Right lobe of liver (tissue), 6 donors: ENCODE data around the gene KCNQ2. TPM values are rescaled to one million over a fixed set of nuclear protein-coding genes. Genes with fewer than 3 reads are reported as not detected.

Experiments
- ATAC-seq, 4 donors: fragments of 200-7000 bp; cut with Tn5 transposase; one replicate each; pipeline ENCODE4 v1.9.1; 2020; ENCODE audit warnings: mild to moderate bottlenecking in 4 of 4, moderate library complexity in 4 of 4
- DNase-seq, 3 donors: peaks; one replicate each; pipeline ENCODE4 v3.0.0-alpha.2; 2020
- H3K27ac ChIP-seq, 3 donors: fragments of 200-600 bp; one replicate each; pipeline ENCODE4 v1.8.0; 2022
- H3K27me3 ChIP-seq, 2 donors: fragments of 200-600 bp; one replicate each; pipeline ENCODE4 v1.8.0; 2022
- H3K36me3 ChIP-seq, 4 donors: fragments of 200-600 bp; sonication (generic) in 1 of 4; one replicate each; pipeline versions ENCODE4 v1.5.1 to v1.8.0; 2017 to 2022; ENCODE audit warnings: control low read depth in 1 of 4
- H3K4me1 ChIP-seq, 4 donors: fragments of 200-600 bp; sonication (generic) in 1 of 4; one replicate each; pipeline versions ENCODE4 v1.5.1 to v1.8.0; 2017 to 2022; ENCODE audit warnings: control low read depth in 1 of 4
- H3K4me3 ChIP-seq, 3 donors: fragments of 200-600 bp; one replicate each; pipeline ENCODE4 v1.8.0; 2022
- H3K9me3 ChIP-seq, 4 donors: fragments of 200-600 bp; sonication (generic) in 1 of 4; one replicate each; pipeline versions ENCODE4 v1.5.1 to v1.8.0; 2017 to 2022; ENCODE audit warnings: control low read depth in 1 of 4
- CTCF ChIP-seq, 4 donors: fragments of 200-600 bp in 3 of 4; fragments of 450-650 bp in 1 of 4; IDR thresholded peaks; one replicate each; pipeline versions ENCODE4 v1.5.1 to v1.8.0; 2016 to 2022; ENCODE audit warnings: antibody characterized with exemption in 4 of 4, mild to moderate bottlenecking in 2 of 4
- POLR2A ChIP-seq: fragments of 450-650 bp; IDR thresholded peaks from one replicate; pipeline ENCODE4 v1.6.1; 2017; ENCODE audit warnings: antibody characterized with exemption, mild to moderate bottlenecking
- WGBS: methylation state at CpG from one replicate; pipeline ENCODE4 v1.1.6; 2018; ENCODE audit warnings: low coverage, low lambda C conversion rate; ENCODE audit not compliant: insufficient coverage; ENCODE audit errors: missing lambda C conversion rate; 5-methylcytosine and 5-hydroxymethylcytosine counted together
- intact Hi-C, 2 donors: fragments of 100-400 bp; cut with DNase I; formaldehyde crosslinking; loops; one replicate each; pipeline versions ENCODE4 v1.11.2 to v1.14.1; 2022
- total RNA-seq, 6 experiments: library from RNA; depleted of rRNA in 2 of 6; stranded (reverse); fragments of >200 nt in 2 of 6; fragmentation: NEBNext Ultra II Directional in 3 of 6; extraction: Animal tissue kit (Norgen Biotek cat#: 25700) in 3 of 6; gene quantifications; one replicate each; pipeline versions ENCODE4 v1.1.0 to v1.2.4, GENCODE V29; 2016 to 2023
- donor health status: DM: no; HTN: yes; CAD: no.
- donor health status: DM: no; HTN: no; CAD: no.
- donor health status: DM: no; HTN: no; CAD: no.
- donor health status: DM: no; HTN: yes; CAD: no.
- donor health status: DM: no; HTN: yes; CAD: no.

The KCNQ2 gene
- total RNA-seq, 6 experiments from 2014 or later, result not detected

- Histone ChIP-seq H3K27ac (no peak overlapping the region), H3K4me3 (no peak overlapping the region), H3K36me3 (no peaks in the 10 kb centered on the region), H3K9me3 (no peaks in the 10 kb centered on the region), H3K4me1 (no peaks in the 10 kb centered on the region), H3K27me3 (no peaks in the 10 kb centered on the region)
- WGBS, result 48% methylated on average over 13 of the region's 29 CpGs
- TF ChIP-seq CTCF (IDR thresholded peaks at IDR 0.05), result no peak
- no peak for TF ChIP-seq POLR2A
- ATAC-seq (no peak), DNase-seq (no peak)
- intact Hi-C loops, result no loop called here
Observed at GRCh38 chr20:63401384-63402110, 70.9 kb downstream of the KCNQ2 start.

GRCh38 chr20:63400486-63401210 lies 71.8 kb downstream of the KCNQ2 start:
- H3K4me3 ChIP-seq, result no peak overlapping the region
- WGBS, result 64% methylated on average over 6 of the region's 44 CpGs
- ATAC-seq, result no peak
- TF ChIP-seq CTCF (IDR thresholded peaks at IDR 0.05) (no peak), POLR2A (no peak)
- H3K9me3 ChIP-seq, result no peaks in the 10 kb centered on the region
- DNase-seq, result no peak
- no peak overlapping the region for H3K27ac ChIP-seq
- no peaks in the 10 kb centered on the region for H3K27me3 ChIP-seq
- H3K36me3 ChIP-seq, result no peaks in the 10 kb centered on the region
- intact Hi-C loops, result no loop called here
- no peaks in the 10 kb centered on the region for H3K4me1 ChIP-seq

- H3K36me3 ChIP-seq, result no peaks in the 10 kb centered on the region
- H3K27ac ChIP-seq, result no peak overlapping the region
- intact Hi-C loops, result no loop called here
- H3K4me1 ChIP-seq, result no peaks in the 10 kb centered on the region
- 71% methylated on average over 19 of the region's 41 CpGs for WGBS
- no peaks in the 10 kb centered on the region for H3K9me3 ChIP-seq
- DNase-seq (no peak), ATAC-seq (no peak)
- TF ChIP-seq POLR2A, result no peak
- TF ChIP-seq CTCF (IDR thresholded peaks at IDR 0.05), result no peak
- no peaks in the 10 kb centered on the region for H3K27me3 ChIP-seq
- no peak overlapping the region for H3K4me3 ChIP-seq
Observed at GRCh38 chr20:63399596-63400375, 72.7 kb downstream of the KCNQ2 start.

- no peaks in the 10 kb centered on the region for H3K27me3 ChIP-seq
Observed at GRCh38 chr20:63398744-63399514, 73.5 kb downstream of the KCNQ2 start.

More at GRCh38 chr20:63398744-63399514, 73.5 kb downstream of the KCNQ2 start:
- H3K9me3 ChIP-seq, result no peaks in the 10 kb centered on the region
- H3K36me3 ChIP-seq, result no peaks in the 10 kb centered on the region
- no peak overlapping the region for H3K27ac ChIP-seq
- H3K4me3 ChIP-seq, result no peak overlapping the region
- ATAC-seq (no peak), DNase-seq (no peak)
- H3K4me1 ChIP-seq, result no peaks in the 10 kb centered on the region
- 20% methylated on average over 1 of the region's 27 CpGs for WGBS
- no peak for TF ChIP-seq CTCF (IDR thresholded peaks at IDR 0.05)
- intact Hi-C loops, result no loop called here
